Erythroblast (primary cell): Measurements from ENCODE around the gene ABHD2.

Experiments
- GATA1 ChIP-seq: IDR thresholded peaks from 2 replicates; pipeline ENCODE4 v1.6.1; 2011; ENCODE audit warnings: low read depth, mild to moderate bottlenecking, control low read depth, low read length, moderate library complexity
- POLR2A ChIP-seq: IDR thresholded peaks from 2 replicates; pipeline ENCODE4 v1.6.1; 2011; ENCODE audit warnings: mild to moderate bottlenecking, low read length

DNA sequence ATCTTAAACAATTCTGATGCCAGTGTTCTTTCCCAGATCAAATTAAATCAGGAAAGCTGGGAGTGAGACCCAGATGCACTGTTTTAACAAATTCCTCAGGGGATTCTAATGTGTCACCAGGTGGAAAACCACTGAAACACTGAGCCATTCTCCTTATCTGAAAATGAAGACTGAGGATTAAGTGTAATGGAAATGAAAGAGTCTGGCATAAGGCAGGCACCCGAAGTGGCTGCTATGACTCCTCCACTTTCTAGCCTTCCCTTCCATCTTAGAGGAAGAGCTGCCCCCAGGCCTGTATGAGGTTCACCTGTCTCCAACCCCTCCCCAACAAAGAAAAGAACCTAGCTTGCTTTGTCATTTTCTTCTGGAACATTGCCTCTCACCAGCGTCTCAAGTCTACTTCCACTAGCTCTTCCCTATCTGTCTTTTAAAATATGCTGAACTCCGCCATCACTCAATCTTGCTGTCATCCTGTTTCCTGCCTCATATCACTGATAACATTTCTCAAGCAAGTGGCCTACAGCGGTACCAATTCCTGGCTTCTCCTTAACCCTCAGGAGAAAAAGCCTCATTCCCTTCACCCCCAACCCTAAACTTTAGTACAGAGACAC lies 13.7 kb upstream of the ABHD2 start:
- TF ChIP-seq POLR2A, result no peak
- no peak for TF ChIP-seq GATA1
